ENCODE measurements around the gene KCNC1.

DNA sequence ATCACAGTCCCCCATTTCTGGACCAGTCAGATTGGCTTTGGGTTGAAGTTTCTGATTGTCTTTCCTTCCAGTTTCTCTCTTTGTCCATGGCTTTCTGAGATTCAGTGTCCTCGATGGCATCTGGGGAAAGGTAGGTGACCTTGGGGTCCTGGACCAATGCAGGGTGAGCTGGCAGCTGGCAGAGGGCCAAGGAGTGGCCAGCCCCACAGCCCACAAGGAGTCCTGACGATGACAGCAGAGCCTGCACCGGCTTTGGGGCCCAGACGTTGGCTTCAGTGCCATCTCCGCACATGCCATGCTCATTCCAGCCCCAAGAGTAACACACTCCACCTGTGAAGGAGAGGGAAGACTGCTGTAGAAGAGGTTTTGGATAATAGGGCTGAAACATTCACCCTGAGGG lies 53.5 kb downstream of the KCNC1 start:
- TF ChIP-seq, protein P1, sequence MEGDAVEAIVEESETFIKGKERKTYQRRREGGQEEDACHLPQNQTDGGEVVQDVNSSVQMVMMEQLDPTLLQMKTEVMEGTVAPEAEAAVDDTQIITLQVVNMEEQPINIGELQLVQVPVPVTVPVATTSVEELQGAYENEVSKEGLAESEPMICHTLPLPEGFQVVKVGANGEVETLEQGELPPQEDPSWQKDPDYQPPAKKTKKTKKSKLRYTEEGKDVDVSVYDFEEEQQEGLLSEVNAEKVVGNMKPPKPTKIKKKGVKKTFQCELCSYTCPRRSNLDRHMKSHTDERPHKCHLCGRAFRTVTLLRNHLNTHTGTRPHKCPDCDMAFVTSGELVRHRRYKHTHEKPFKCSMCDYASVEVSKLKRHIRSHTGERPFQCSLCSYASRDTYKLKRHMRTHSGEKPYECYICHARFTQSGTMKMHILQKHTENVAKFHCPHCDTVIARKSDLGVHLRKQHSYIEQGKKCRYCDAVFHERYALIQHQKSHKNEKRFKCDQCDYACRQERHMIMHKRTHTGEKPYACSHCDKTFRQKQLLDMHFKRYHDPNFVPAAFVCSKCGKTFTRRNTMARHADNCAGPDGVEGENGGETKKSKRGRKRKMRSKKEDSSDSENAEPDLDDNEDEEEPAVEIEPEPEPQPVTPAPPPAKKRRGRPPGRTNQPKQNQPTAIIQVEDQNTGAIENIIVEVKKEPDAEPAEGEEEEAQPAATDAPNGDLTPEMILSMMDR (IDR thresholded peaks at IDR 0.05): no peak
- no peak for TF ChIP-seq GRHL2 (CRISPR knock-in tag; IDR thresholded peaks at IDR 0.05; ENCODE audit: insufficient replicate concordance, severe bottlenecking)
- TF ChIP-seq, protein P2, sequence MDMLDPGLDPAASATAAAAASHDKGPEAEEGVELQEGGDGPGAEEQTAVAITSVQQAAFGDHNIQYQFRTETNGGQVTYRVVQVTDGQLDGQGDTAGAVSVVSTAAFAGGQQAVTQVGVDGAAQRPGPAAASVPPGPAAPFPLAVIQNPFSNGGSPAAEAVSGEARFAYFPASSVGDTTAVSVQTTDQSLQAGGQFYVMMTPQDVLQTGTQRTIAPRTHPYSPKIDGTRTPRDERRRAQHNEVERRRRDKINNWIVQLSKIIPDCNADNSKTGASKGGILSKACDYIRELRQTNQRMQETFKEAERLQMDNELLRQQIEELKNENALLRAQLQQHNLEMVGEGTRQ (CRISPR knock-in tag; IDR thresholded peaks at IDR 0.05): no peak
